PC-9 (cell line): Measurements from ENCODE around the gene USP3.

Source experiments
- CTCF ChIP-seq: fragments of 200-600 bp; sonication (generic); conservative IDR thresholded peaks from 2 replicates; pipeline ENCODE4 v1.6.1; 2017; ENCODE audit warnings: mixed run types, antibody characterized with exemption, mild to moderate bottlenecking, moderate library complexity
- EZH2 ChIP-seq: fragments of 200-600 bp; sonication (generic); IDR thresholded peaks from 2 replicates; pipeline ENCODE4 v1.8.0; 2017; ENCODE audit warnings: antibody characterized with exemption, low read depth

GRCh38 chr15:63586790-63587189, 82.4 kb downstream of the USP3 start:
- TF ChIP-seq CTCF (no peak), EZH2 (no peak)
